Left forelimb (tissue), 1 donor: ENCODE data around the gene C1orf87.

ENCODE experiments used
- DNase-seq: peaks from one replicate; pipeline ENCODE4 v3.0.0-alpha.2; 2018; ENCODE audit warnings: low spot score

The C1orf87 gene, protein sequence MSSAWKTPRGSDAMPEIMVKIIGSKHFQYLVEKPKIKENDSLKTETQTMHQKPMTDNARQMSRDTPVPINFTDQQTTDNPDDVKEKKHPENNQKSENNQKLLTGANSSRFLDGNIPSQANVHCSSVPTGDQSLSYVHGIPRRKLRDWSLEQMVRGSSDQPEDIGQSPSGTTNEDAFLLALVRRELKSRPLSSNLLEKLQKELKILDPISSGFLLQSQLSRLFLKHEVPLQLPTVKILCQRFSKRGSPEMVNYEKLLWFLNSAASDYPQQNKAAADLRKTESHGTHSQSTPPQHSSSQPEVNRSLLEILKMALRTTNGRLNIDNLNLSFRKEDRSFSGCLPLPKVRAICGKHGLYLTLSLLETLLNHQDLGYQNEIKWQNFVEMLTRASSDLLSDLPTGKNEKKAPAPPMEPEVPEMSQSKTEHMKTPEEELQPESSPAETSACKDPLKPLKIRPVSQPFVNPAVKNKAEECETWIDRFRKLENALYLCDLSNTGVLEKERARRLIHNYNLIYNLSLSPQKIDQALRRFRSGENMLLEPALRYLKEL

DNA sequence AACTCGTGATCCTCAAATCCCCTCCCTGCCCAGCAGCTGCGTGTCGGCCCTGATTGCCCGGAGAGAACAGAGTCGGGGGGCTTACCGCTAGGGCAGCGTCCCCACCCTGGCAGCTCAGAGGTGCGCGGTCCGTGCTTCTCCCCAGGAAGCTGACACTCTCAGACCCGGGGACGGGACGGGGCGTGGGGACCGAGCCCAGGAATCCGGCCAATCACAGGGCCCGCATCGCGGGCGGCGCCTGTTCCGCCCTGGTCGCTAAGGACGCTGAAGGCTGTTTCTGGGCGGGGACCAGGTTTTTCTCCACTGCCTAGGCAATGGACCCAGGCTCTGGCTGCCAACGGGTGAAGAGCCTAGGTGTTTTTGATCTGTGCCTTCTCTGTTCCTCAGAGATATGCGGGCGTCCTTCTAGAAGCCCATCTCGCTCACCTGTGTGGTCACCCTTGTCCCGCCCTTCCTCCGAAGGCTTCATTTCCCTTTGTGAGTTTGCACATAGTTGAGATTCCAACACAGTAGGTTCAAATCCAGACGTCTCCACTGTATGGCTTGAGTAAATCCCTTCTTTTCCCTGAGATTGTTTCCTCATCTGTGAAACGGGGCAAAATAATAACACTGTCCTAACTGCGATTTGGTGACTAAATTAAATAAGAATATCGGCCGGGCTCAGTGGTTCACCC is at the start of gene C1orf87:
Gene C1orf87, minus strand, starts transcription at position 166 of the 674 bp plus-strand sequence. CDS start 1,127 bp downstream, outside the sequence.
- no peak for DNase-seq

DNA sequence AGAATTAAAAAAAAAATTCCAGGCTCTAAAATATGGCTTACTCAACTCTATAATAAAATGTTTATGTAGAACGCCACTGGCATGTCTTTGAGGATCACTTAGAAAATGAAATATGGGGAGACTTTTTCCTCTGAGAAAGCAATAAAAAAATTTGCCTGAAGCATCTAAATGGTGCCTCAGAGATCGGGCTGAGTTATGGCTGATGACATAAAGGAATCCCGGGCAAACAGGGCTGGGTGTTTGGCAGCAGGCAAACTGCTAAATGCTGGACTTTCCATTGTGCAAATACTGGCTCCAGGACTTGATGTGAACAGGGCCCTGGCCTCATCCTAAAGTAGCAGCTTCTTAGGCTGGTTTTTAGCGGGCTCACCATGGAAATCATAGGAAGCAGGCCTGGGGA is 44.5 kb upstream of the C1orf87 start:
- DNase-seq = no peak

DNA sequence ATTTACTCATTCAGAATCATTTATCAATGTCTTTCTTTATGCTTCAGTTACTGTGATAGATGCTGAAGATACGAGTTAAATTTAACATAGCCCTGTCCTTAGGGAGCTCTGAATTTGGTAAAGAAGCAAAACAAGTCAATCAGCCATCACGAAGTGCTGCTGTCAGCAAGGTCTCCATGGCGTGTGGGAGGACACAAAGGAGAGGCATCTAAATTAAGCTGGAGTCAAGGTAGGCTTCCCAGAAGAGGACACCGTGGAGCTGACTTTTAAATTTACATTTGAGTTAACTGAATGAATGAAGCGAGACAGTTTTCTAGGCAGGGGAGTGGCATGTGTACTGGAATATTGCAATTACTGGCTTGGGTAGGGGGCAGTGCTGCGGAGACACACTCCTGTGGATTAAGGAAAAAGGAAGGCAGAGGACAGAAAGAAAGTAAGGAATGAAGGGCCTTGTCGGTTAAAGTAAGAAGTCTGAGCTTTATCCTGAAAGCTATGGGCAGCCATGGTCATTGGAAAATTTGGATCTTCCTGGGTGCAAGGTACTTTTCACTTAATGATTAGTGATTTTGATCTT is 41.3 kb upstream of the C1orf87 start:
- DNase-seq = no peak

DNA sequence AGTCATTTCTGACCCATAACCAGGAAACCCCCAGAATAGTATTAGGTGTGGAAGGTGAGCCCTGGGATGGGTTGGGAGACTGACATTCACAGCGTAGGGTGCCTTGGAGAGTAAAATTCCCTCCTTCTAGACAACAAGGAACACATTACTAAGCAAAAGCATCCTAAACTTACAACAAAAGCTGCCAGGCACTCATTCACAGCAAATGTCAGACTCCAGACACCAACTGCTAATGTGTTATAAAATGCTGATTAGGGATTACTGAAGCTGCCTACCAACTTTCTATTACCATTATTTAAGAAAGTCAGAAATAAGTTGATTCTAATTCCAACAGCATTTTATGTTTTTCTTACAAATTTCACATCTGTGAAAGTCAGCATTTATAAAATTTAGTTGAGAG is 40.0 kb upstream of the C1orf87 start:
- DNase-seq = no peak

DNA sequence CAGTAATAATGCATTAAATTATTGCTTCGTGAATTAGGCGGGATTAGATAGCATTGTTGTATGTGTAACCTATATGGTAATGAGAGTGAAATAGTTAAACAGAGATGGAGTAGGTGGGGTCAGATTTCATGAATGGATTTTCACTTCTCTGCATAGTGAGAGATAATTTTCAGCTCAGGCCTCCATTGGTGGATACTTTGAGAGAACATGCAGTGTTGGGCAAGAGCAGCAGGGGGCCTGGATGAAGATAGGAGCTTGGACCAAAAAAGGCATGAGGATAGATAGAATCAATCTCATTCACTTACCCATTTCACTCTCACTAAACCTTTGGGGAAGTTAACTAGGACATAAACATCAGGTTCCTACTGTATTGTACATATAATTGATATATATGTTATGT is 39.5 kb upstream of the C1orf87 start:
- no peak for DNase-seq

DNA sequence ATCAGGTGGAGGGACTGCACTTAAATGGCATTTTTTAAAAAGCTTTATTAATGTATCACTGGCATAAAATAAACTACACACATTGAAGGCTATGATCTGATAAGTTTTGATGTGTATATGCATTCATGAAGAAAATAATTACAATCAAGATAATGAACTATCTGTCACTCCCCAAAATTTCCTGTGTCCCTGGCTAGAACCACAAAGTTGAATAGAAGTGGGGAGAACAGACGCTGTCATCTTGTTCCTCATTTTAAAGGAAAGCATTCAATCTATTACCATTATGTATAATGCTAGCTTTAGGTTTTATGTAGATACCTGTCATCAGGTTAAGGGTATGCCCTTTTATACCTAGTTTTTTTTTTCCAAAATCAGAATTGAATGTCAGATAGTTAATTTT is 38.1 kb upstream of the C1orf87 start:
- DNase-seq = no peak

DNA sequence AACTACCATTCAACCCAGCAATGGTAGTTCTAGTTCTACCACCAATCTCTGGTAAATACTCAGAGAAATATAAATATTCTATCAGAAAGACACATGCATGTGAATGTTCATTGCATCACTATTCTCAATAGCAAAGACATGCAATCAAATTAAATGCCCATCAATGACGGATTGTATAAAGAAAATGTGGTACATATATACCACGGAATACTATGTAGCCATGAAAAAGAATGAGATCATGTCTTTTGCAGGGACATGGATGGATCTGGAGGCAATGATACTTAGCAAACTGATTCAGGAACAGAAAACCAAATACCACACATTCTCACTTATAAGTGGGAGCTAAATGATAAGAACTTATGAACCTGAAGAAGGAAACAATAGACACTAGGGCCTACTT is 37.5 kb upstream of the C1orf87 start:
- DNase-seq = no peak

DNA sequence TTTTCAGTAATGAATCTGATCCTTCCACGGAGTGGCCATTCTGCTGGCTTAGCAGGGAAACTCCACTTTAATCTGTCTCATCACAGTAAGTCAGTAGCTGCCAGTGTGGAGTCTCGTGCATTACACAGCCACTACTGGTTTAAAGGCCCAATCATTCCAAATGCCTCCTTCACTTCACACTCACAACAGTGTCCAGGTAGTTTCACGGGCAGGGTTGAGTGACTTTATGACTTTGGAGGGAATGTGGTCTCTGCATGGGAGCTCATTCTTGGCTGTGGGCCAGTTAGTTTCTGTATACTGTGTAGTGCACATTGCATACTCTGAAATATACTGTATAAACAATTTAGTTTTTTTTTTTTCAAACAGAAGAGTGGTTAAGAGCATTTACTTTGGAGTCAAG is 34.6 kb upstream of the C1orf87 start:
- no peak for DNase-seq

DNA sequence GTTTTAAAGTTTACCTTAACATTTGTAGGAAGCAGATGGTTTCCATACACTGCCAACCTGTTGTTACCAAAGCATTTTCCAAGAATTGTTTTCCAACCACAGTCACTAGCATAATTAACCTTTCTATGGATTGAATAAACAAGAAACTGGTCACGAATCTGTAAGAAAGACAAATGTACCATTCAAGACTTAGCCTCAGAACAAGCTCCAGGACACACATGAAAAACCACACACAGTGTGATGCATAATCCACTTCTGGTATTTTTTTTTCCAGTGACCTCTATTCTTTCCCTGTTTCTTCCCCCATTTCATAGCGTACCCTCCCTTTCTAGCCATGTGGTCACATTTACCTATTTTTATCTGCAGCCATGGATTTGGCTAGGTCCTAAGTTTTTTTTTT is 29.6 kb upstream of the C1orf87 start:
- no peak for DNase-seq

DNA sequence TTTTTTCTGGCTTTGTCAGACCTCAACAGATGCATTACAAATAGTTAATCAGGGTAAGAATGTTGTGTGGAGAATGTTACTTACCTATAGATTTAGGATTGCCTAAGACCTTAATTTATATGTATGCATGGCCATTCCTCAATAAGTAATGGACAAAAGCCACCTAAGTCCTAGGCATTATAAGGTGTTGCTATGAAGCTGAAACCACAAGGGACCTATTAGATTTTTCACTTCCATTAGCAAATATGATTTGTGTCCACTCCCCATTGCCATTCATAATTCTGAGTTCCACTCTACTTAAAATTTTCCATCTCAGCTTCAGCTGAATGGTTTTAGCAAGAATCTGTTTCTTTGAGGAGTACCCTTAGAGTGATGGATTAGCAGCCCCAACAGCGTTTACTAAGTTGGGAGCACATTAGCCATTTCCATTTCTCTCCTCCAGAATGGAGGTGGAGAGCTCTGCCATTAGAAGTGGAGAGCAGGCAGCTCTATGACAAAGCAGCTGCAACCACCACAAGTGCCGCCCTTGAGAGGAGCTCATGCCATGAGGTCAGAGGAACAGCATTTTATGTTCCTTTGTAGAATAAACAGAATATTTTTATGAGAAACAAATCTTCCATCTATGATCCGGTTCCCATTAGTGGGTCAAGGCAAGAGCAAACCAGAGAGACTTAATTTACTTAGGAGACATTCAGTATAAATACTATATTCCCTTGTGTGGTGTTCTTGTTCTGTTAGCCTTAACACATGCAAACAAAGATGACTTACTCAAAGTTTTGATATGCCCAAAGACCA is 28.9 kb upstream of the C1orf87 start:
- DNase-seq = no peak

DNA sequence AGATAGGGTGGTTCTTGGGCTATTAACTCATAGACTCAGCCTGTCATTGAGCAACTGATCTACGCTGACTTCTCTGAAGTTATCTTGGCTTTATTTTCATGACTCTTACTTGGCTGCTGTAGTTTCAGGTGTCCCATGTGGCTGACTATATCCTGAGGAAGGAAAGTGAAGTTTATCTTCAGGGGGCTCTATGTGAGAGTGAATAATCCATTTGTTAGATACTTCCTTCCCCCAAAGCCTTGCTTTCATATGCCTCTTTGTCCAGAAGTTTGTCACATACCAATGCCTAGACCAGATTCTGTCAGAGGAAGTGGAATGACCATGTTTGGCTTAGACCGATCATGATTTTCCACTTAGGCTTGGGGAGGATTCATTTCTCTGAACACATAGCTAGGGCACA is 27.9 kb upstream of the C1orf87 start:
- no peak for DNase-seq

DNA sequence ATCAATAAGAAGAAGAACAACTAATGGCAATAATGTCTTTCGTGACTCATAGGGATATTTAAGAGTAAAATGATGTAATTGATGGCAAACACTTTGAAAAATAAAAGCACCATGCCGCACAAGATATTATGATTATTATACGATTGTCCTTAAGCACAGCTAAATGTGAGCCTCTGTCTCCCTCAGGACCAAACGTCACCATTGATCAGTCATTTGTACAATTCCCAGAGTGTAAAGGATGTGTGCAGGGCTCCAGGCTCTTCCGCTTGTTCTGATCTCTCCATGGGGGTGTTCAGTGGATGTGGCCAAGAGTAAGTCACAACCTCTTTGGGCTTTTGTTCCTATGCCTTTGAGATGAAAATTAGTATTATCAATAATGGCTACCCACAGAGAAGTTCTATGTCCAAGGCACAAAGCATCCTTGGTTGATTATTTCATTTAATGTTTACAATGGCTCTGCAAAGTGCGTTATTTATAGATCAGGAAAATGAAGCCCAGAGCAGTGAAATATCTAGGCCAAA is 17.7 kb upstream of the C1orf87 start:
- DNase-seq = no peak

DNA sequence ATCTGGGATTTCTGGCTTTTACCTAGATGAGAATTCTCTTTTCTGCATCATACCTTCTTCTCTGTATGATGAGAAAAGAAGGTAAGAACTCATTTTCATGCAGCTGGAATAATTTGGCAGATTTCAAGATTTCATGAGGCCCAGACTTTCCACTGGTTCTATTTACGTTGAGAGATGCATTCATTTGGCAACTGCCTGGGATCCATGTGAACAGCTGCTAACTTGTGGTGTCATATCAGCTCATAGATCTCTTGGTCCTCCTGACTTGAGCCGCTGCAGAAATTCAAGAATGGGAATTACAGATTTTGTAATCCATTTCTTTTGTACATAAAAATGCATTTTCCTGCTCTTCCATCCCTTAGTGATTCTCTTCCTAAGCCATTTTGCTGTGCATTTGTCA is 17.1 kb upstream of the C1orf87 start:
- no peak for DNase-seq

DNA sequence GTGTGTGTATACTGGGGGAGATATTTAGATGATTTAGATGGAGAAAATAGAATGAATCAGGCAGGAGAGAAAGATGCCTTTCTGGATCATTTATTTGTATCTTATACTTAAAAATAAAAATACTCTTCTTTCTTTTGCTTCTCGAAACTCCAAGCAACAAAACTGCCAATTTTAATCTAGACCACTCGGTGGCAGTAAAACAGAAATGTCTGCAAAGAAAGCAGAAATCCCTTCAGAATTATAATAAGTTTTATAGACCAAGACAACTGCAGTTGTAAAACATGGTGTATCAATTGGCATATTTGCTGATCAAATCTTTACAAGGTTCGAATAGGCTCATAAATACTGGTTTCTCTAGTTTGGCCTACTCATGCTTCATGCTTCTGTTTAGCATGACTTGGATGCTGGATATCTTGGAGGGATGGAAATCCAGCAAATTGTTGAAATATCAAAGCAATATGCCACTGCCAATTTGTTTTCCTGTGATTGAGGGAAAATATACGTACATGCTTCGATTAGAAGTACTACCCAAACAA is 15.1 kb upstream of the C1orf87 start:
- no peak for DNase-seq

DNA sequence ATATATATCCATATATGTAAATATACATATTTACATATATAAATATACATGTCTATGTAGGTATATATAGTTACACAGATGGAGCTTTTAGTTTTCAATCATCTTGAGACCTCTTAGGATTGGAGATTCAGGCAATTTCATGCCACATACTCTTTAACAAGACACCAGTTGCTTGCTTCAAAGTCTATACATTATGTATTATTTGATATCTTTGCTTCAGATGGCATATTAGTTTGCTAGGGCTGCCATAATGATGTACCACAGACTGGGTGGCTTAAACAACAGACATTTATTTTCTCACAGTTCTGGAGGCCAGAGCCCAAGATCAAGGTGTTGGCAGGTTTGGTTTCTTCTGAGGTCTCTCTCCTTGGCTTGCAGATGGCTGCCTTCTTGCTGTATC is 14.1 kb upstream of the C1orf87 start:
- no peak for DNase-seq

DNA sequence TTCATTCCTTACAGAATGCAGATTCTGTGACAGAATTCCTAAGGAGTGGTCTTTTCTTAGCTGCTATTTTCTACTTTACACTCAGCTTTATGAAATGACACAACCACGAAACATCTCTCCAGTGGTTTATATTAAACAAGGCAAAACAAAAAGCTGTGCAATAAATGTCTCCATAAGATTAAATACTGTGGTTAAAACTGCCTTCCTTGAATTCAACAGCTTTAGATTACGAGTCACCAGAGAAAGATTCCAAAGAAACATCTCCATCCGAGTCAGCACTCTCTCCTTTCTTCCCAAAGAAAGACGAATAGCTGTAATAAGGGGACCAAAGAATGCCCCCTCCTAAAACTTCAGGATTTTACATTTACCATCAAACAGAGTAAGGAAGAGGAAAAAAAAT is 4.6 kb upstream of the C1orf87 start:
- no peak for DNase-seq

DNA sequence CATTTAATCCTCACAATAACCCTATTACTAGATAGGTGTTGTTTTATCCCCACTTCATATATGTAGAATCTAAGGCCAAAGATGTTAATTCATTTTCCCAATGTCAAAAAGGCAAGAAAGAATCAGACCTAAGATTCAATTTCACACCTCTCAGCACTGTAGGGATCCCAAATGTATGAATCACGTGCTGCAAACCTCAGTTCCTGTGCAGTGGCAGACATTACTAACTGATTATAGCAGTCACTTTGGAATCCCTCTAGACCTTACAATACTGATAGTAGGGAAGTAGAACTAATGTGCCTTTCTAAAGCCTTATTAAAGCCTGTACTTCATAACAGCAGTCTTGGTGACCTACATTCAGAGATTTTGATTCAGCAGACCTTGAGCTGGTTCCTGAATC is 2.3 kb downstream of the C1orf87 start:
- DNase-seq = no peak

DNA sequence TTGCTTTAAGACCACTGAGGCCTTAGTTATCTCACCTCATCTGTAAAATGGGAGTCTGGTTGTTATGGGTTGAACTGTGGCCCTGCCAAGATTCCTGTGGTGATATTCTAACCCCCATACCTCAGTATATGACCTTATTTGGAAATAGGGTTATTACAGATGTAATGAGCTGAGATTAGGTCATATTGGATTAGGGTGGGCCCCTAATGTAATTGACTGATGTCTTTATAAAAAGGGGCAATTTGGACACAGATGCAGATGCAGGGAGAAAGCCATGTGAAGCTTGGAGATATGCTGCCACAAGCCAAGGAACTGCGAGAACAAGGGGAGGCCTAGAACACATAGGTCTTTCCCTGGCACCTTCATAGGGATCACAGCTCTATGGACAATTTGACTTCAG is 3.9 kb downstream of the C1orf87 start:
- DNase-seq = no peak

DNA sequence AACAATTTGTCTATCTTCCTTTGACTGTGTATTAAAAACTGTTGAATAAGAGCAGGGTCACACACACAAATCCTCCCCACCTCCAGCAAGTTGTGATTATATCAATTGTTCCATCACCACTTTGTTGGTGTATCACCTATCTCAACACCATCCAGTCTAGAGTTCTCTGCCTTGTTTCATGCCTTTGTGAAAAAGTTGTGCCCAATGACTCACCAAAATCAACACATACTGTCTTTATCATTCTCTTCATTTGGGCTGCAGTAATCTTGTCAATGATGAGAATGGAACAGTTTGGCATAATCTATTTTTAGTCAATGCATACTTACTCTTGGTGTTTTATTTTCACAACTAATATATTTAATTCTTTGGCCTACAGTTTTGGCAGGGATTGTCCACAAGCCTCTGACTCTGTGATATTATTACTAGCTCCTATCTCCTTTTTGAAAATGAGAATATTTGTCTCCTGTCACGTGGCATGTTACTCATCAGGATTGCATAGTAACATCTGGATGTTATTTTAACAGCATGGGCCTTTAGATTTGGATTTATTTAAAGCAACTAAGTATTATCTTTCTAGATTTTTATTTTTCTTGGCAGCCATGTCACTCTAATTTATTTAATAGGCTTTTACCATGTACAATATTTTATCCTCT is 5.1 kb downstream of the C1orf87 start:
- no peak for DNase-seq

DNA sequence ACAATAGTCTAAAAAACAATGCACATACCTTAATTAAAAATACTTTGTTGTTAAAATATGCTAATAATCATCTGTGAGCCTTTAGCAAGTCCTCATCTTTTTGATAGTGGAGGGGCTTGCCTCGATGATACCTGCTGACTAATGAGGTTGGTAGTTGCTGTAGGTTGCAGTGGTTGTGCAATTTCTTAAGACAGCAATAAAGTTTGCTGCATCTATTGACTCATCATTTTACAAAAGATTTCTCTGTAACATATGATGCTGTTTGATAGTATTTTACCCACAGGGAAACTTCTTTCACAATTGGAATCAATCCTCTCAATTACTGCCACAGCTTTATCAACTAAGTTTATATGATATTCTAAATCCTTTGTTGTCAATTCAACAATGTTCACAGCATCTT is 7.6 kb downstream of the C1orf87 start:
- no peak for DNase-seq

DNA sequence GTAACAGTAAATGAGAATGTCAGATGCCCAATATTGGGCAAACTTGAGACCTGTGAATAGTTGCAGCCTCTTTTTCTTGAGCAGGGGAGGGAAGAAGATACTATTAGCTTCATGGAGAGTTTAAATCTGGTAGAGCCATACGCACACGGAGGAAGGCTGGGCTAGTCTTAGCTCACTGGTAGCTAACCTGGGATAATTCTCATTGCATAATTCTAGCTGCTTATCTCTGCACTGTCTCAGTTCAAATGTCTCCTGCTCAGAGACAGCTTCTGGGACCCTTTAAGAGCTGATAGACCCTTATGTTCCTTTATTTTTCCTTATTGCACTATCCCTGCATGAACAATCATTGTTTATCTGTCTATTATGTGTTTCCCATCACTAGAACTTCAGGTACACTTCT is 8.4 kb downstream of the C1orf87 start:
- no peak for DNase-seq
